ENCODE data around the gene PRLR.

- TF ChIP-seq CTCF (IDR thresholded peaks at IDR 0.05 in 2 of 3, conservative IDR thresholded peaks at IDR 0.05 in 1 of 3; ENCODE audit: insufficient read depth in 2 of 3, low read depth in 1 of 3, low read length in 3 of 3) (no peak), MCM7 (IDR thresholded peaks at IDR 0.05) (no peak), RFX5 (IDR thresholded peaks at IDR 0.05; ENCODE audit: low read depth, low read length) (no peak), PATZ1 (CRISPR knock-in tag; IDR thresholded peaks at IDR 0.05; ENCODE audit: borderline replicate concordance) (no peak), MXI1 (IDR thresholded peaks at IDR 0.05; ENCODE audit: low read depth, low read length) (no peak), SMARCB1 (IDR thresholded peaks at IDR 0.05; ENCODE audit: insufficient read length, low read depth) (no peak), HMG20A (CRISPR knock-in tag; conservative IDR thresholded peaks at IDR 0.05) (no peak), SMAD1 (IDR thresholded peaks at IDR 0.05; ENCODE audit: low read depth, low read length, partially characterized antibody) (no peak), PHB (CRISPR knock-in tag; IDR thresholded peaks at IDR 0.05) (no peak), SP1 (CRISPR knock-in tag; IDR thresholded peaks at IDR 0.05) (no peak)
Observed at GRCh38 chr5:35247648-35248034, 17.4 kb upstream of the PRLR start.

Measured in K562 (cell line).